IPS-20b (cell line): ENCODE data around the gene USP49.
"Not testable (repeated sequence)": the region's sequence is repeated elsewhere in the genome, so short reads cannot be mapped to it uniquely, and the experiment has no call there.

ENCODE experiments used
- H3K27ac ChIP-seq: one replicate; pipeline ENCODE4 v1.5.1; 2013; ENCODE audit warnings: low read length
- H3K27me3 ChIP-seq: 2 replicates; pipeline ENCODE4 v1.6.1; 2013; ENCODE audit warnings: mild to moderate bottlenecking, low read length, inconsistent platforms; ENCODE audit not compliant: insufficient read depth
- H3K36me3 ChIP-seq: 2 replicates; pipeline ENCODE4 v1.6.1; 2013; ENCODE audit warnings: low read depth, mild to moderate bottlenecking, inconsistent platforms, low read length, moderate library complexity; ENCODE audit not compliant: insufficient read depth
- H3K4me1 ChIP-seq: 2 replicates; pipeline ENCODE4 v1.6.1; 2013; ENCODE audit warnings: mild to moderate bottlenecking, control low read depth, inconsistent platforms, low read length, moderate library complexity; ENCODE audit not compliant: insufficient read depth
- H3K4me3 ChIP-seq: 2 replicates; pipeline ENCODE4 v1.5.1; 2013; ENCODE audit warnings: mild to moderate bottlenecking, low read length, inconsistent platforms
- H3K9ac ChIP-seq: 2 replicates; pipeline ENCODE4 v1.6.1; 2013; ENCODE audit warnings: low read depth, mild to moderate bottlenecking, inconsistent platforms, low read length, moderate library complexity
- H3K9me3 ChIP-seq: 2 replicates; pipeline ENCODE4 v1.6.1; 2013; ENCODE audit warnings: mild to moderate bottlenecking, low read depth, low read length, inconsistent platforms; ENCODE audit not compliant: insufficient read depth

The USP49 gene

GRCh38 chr6:41822021-41822420 lies 73.2 kb downstream of the USP49 start:
- Histone ChIP-seq H3K9ac (no peak overlapping the region), H3K36me3 (no peaks in the 10 kb centered on the region), H3K9me3 (no peaks in the 10 kb centered on the region), H3K4me1 (no peaks in the 10 kb centered on the region), H3K4me3 (no peak overlapping the region), H3K27me3 (no peaks in the 10 kb centered on the region), H3K27ac (no peak overlapping the region)

GRCh38 chr6:41821266-41821665 lies 73.9 kb downstream of the USP49 start:
- H3K4me3 ChIP-seq = no peak overlapping the region
- H3K27me3 ChIP-seq = no peaks in the 10 kb centered on the region
- H3K9me3 ChIP-seq = no peaks in the 10 kb centered on the region
- H3K36me3 ChIP-seq = no peaks in the 10 kb centered on the region
- H3K27ac ChIP-seq = no peak overlapping the region
- no peaks in the 10 kb centered on the region for H3K4me1 ChIP-seq
- H3K9ac ChIP-seq = no peak overlapping the region

- no peaks in the 10 kb centered on the region for H3K9me3 ChIP-seq
- no peak overlapping the region for H3K4me3 ChIP-seq
- no peak overlapping the region for H3K9ac ChIP-seq
- H3K27ac ChIP-seq = no peak overlapping the region
- no peaks in the 10 kb centered on the region for H3K36me3 ChIP-seq
- H3K27me3 ChIP-seq = no peaks in the 10 kb centered on the region
- no peaks in the 10 kb centered on the region for H3K4me1 ChIP-seq
Measured at GRCh38 chr6:41818271-41819054, 76.7 kb downstream of the USP49 start.

- Histone ChIP-seq H3K36me3 (no peaks in the 10 kb centered on the region), H3K9me3 (no peaks in the 10 kb centered on the region), H3K4me3 (no peak overlapping the region), H3K4me1 (no peaks in the 10 kb centered on the region), H3K27ac (no peak overlapping the region), H3K27me3 (no peaks in the 10 kb centered on the region), H3K9ac (no peak overlapping the region)
Measured at GRCh38 chr6:41815587-41815986, 79.6 kb downstream of the USP49 start.

GRCh38 chr6:41814629-41815028 lies 80.5 kb downstream of the USP49 start:
- Histone ChIP-seq H3K9me3 (no peaks in the 10 kb centered on the region), H3K9ac (no peak overlapping the region), H3K4me3 (no peak overlapping the region), H3K36me3 (no peaks in the 10 kb centered on the region), H3K4me1 (no peaks in the 10 kb centered on the region), H3K27ac (no peak overlapping the region), H3K27me3 (no peaks in the 10 kb centered on the region)

GRCh38 chr6:41813956-41814355 lies 81.2 kb downstream of the USP49 start:
- Histone ChIP-seq H3K27me3 (no peaks in the 10 kb centered on the region), H3K9ac (no peak overlapping the region), H3K4me1 (no peaks in the 10 kb centered on the region), H3K4me3 (no peak overlapping the region), H3K36me3 (no peaks in the 10 kb centered on the region), H3K27ac (no peak overlapping the region), H3K9me3 (no peaks in the 10 kb centered on the region)

- no peak overlapping the region for H3K4me3 ChIP-seq
- H3K27me3 ChIP-seq = no peaks in the 10 kb centered on the region
- no peaks in the 10 kb centered on the region for H3K4me1 ChIP-seq
- no peaks in the 10 kb centered on the region for H3K36me3 ChIP-seq
- H3K27ac ChIP-seq = no peak overlapping the region
- H3K9me3 ChIP-seq = no peaks in the 10 kb centered on the region
- H3K9ac ChIP-seq = no peak overlapping the region
Measured at GRCh38 chr6:41813469-41813868, 81.7 kb downstream of the USP49 start.

GRCh38 chr6:41811946-41812345 lies 83.2 kb downstream of the USP49 start:
- not testable (repeated sequence) for H3K9me3 ChIP-seq, H3K9ac ChIP-seq, H3K27ac ChIP-seq, H3K36me3 ChIP-seq, H3K4me3 ChIP-seq, H3K27me3 ChIP-seq, H3K4me1 ChIP-seq

- Histone ChIP-seq H3K36me3 (no peaks in the 10 kb centered on the region), H3K4me3 (no peak overlapping the region), H3K27ac (no peak overlapping the region), H3K4me1 (no peaks in the 10 kb centered on the region), H3K9ac (no peak overlapping the region), H3K9me3 (no peaks in the 10 kb centered on the region), H3K27me3 (no peaks in the 10 kb centered on the region)
Measured at GRCh38 chr6:41811095-41811494, 84.1 kb downstream of the USP49 start.

- Histone ChIP-seq H3K9me3 (no peaks in the 10 kb centered on the region), H3K27me3 (no peaks in the 10 kb centered on the region), H3K4me3 (no peak overlapping the region), H3K36me3 (peaks cover 12% of the 10 kb centered on the region; the same call in 1 of the 2 replicates), H3K27ac (no peak overlapping the region), H3K9ac (no peak overlapping the region), H3K4me1 (no peaks in the 10 kb centered on the region)
Measured at GRCh38 chr6:41805830-41806774, 89.1 kb downstream of the USP49 start.

- Histone ChIP-seq H3K27ac (no peak overlapping the region), H3K4me1 (no peaks in the 10 kb centered on the region), H3K4me3 (no peak overlapping the region), H3K36me3 (peaks cover 49% of the 10 kb centered on the region), H3K9me3 (no peaks in the 10 kb centered on the region), H3K27me3 (no peaks in the 10 kb centered on the region), H3K9ac (no peak overlapping the region)
Measured at GRCh38 chr6:41801380-41801779, 93.8 kb downstream of the USP49 start.

GRCh38 chr6:41799559-41799911 lies 95.6 kb downstream of the USP49 start:
- no peaks in the 10 kb centered on the region for H3K9me3 ChIP-seq
- no peaks in the 10 kb centered on the region for H3K27me3 ChIP-seq
- H3K27ac ChIP-seq = no peak overlapping the region
- no peak overlapping the region for H3K4me3 ChIP-seq
- H3K36me3 ChIP-seq = peaks cover 60% of the 10 kb centered on the region
- no peak overlapping the region for H3K9ac ChIP-seq
- H3K4me1 ChIP-seq = no peaks in the 10 kb centered on the region
